Choroid plexus epithelial cell (primary cell): ENCODE data around the gene RIOK1.
"Not testable (repeated sequence)": the region's sequence is repeated elsewhere in the genome, so short reads cannot be mapped to it uniquely, and the experiment has no call there.

Experiments used
- DNase-seq: peaks from one replicate; pipeline ENCODE4 v3.0.0-alpha.2; 2010; ENCODE audit warnings: low read depth
- H3K4me3 ChIP-seq: 2 replicates; pipeline ENCODE4 v1.5.1; 2011; ENCODE audit warnings: low read depth, mild to moderate bottlenecking, control low read depth, low read length, moderate library complexity
- TF ChIP-seq, protein P1 (sequence below): conservative IDR thresholded peaks from 2 replicates; pipeline ENCODE4 v1.5.1; 2011; ENCODE audit warnings: low read depth, mild to moderate bottlenecking, control low read depth, inconsistent platforms, low read length, moderate library complexity

RIOK1 gene

DNA sequence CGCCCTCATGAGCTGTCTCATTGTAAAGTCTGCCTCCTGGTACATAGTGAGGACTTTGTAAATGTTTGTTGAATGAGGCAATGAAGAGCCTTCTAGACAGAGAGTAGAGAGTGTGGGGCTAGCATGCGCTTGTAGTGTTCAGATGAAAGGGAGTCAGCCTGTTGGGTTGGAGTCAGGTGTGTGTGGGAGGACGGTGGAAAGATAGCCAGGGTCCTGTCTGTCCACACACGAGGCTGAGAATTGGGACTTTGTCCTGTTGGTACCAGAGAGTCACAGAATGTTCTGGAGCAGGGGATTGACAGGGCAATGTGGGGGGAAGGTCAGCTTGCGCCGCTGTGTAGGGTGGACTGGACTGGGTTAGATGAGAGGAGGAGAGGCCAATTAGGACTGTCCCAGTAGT, 58.6 kb downstream of the RIOK1 start:
- H3K4me3 ChIP-seq = no peak overlapping the region
- no peak for DNase-seq
- TF ChIP-seq, protein P1, sequence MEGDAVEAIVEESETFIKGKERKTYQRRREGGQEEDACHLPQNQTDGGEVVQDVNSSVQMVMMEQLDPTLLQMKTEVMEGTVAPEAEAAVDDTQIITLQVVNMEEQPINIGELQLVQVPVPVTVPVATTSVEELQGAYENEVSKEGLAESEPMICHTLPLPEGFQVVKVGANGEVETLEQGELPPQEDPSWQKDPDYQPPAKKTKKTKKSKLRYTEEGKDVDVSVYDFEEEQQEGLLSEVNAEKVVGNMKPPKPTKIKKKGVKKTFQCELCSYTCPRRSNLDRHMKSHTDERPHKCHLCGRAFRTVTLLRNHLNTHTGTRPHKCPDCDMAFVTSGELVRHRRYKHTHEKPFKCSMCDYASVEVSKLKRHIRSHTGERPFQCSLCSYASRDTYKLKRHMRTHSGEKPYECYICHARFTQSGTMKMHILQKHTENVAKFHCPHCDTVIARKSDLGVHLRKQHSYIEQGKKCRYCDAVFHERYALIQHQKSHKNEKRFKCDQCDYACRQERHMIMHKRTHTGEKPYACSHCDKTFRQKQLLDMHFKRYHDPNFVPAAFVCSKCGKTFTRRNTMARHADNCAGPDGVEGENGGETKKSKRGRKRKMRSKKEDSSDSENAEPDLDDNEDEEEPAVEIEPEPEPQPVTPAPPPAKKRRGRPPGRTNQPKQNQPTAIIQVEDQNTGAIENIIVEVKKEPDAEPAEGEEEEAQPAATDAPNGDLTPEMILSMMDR = no peak

- no peak for DNase-seq
- no peak overlapping the region for H3K4me3 ChIP-seq
- TF ChIP-seq, protein P1 = no peak
Measured at GRCh38 chr6:7449018-7449417, 59.4 kb downstream of the RIOK1 start.

GRCh38 chr6:7451326-7451725, 61.7 kb downstream of the RIOK1 start:
- TF ChIP-seq, protein P1 = no peak
- no peak for DNase-seq
- no peak overlapping the region for H3K4me3 ChIP-seq

DNA sequence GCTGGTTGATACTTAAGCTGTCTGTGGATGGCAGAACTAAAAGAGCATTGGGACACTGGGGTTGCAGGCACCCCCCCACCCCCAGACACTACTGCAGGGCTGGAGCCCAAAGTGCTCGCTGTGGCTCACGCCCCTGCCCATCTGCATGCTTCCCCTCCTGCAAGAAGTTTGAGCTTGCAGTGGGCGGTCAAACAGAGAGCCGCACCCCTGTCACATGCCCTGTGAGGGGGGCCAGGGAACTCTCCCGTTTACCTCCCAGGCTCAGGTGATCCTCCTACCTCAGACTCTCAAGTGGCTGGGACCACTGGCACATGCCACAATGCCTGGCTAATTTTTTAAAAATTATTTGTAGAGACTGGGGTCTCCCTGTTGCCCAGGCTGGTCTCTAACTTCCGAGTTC, 63.3 kb downstream of the RIOK1 start:
- H3K4me3 ChIP-seq = no peak overlapping the region
- no peak for DNase-seq
- TF ChIP-seq, protein P1 = no peak

DNA sequence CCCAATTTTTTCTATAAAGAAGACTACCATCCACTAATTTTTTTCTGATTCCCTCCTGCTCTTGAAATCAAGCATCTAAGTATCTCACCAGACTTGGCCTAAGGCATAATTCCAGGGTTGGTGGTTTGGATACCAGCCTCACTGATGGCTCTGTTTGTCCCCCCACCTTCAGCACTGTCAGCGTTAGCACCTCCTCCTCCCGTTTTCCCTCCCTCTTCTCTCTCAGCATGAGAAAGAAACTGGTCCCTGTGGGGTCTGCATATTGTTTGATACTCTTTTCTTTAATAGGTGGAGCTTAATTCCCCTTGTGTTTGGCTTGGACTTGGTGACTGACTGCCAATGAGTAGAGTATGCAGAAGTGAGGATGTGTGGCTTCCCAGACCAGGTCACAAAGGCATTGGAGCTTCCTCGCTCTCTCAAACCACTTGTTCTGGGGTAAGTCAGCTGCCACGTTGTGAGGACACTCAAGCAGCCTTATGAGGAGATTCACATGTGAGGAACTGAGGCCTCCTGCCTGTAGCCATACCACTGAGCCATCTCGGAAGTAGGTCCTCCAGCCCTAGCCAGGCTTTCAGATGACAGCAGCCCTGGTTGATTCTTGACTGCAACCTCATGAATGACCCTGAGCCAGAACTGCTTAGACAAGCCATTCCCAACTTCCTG, 65.2 kb downstream of the RIOK1 start:
- TF ChIP-seq, protein P1 = no peak
- H3K4me3 ChIP-seq = no peak overlapping the region
- no peak for DNase-seq

DNA sequence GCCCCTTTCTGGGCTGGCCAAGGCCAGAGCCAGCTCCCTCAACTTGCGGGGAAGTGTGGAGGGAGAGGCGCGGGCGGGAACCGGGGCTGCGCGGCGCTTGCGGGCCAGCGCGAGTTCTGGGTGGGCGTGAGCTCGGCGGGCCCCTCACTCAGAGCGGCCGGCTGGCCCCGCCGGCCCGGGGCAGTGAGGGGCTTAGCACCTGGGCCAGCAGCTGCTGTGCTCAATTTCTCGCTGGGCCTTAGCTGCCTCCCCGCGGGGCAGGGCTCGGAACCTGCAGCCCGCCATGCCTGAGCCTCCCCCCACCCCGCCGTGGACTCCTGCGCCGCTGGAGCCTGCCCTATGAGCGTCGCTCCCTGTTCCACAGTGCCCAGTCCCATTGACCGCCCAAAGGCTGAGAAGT, 66.7 kb downstream of the RIOK1 start:
- H3K4me3 ChIP-seq, DNase-seq: not testable (repeated sequence)

- TF ChIP-seq, protein P1 = no peak
- no peak overlapping the region for H3K4me3 ChIP-seq
- no peak for DNase-seq
Measured at GRCh38 chr6:7461416-7461815, 71.8 kb downstream of the RIOK1 start.
